ENCODE results near the gene GPX1.

- TF ChIP-seq CTCF (conservative IDR thresholded peaks at IDR 0.05) (no peak), EZH2 (IDR thresholded peaks at IDR 0.05; ENCODE audit: low read depth) (no peak)
Observed at GRCh38 chr3:49401766-49402165, 43.6 kb upstream of the GPX1 start.

All from PC-9 (cell line).